Measurements from ENCODE around the gene LHPP. TPM values are rescaled to one million over a fixed set of nuclear protein-coding genes. Genes with fewer than 3 reads are reported as not detected.

The LHPP gene
- total RNA-seq, 1 experiment from 2014 or later = 24.7 TPM

- H3K9me2 ChIP-seq (ENCODE audit: insufficient read depth) = no peaks in the 10 kb centered on the region
- intact Hi-C loops (cut with micrococcal nuclease; ENCODE audit: unreplicated experiment) = loop anchor here (5.0 kb wide), 1 partner anchor 113 kb away; the partner anchor contains the start of gene FAM53B
- H3K4me2 ChIP-seq = no peak overlapping the region
- ChIA-PET POLR2A (ENCODE audit: unreplicated experiment) (no interaction called here), CTCF (no interaction called here)
- H3K27me3 ChIP-seq (ENCODE audit: insufficient read depth, low read depth) = no peaks in the 10 kb centered on the region
- no peak overlapping the region for H3K4me3 ChIP-seq
- no peaks in the 10 kb centered on the region for H3K36me3 ChIP-seq (ENCODE audit: low read depth)
- peaks cover 13% of the 10 kb centered on the region; the same call in 1 of the 2 replicates for H3F3A ChIP-seq (ENCODE audit: insufficient read depth, low read depth)
- no TSS peak for BruUV-seq (replicated peaks)
- H3K9me3 ChIP-seq (ENCODE audit: insufficient read depth, low read depth) = no peaks in the 10 kb centered on the region
- no peak overlapping the region for H2AFZ ChIP-seq
- H3K27ac ChIP-seq = no peak overlapping the region
- no peak for DNase-seq
- peaks cover 29% of the 10 kb centered on the region for H3K4me1 ChIP-seq (replicated peaks; ENCODE audit: insufficient read depth)
- H3K79me2 ChIP-seq (ENCODE audit: low read depth) = no peaks in the 10 kb centered on the region
- no peak for TF ChIP-seq CTCF (conservative IDR thresholded peaks at IDR 0.05)
- TF ChIP-seq EZH2 (IDR thresholded peaks at IDR 0.05; ENCODE audit: low read depth) = no peak
- H4K20me1 ChIP-seq (ENCODE audit: insufficient read depth) = no peaks in the 10 kb centered on the region; the same call in 1 of the 2 replicates
These were observed 167.8 kb downstream of the LHPP start for GRCh38 chr10:124629415-124629814.

GRCh38 chr10:124629842-124630241, 168.2 kb downstream of the LHPP start:
- Histone ChIP-seq H3K27ac (no peak overlapping the region), H2AFZ (no peak overlapping the region), H3K36me3 (ENCODE audit: low read depth) (no peaks in the 10 kb centered on the region), H3K9me2 (ENCODE audit: insufficient read depth) (no peaks in the 10 kb centered on the region), H3F3A (ENCODE audit: insufficient read depth, low read depth) (peaks cover 13% of the 10 kb centered on the region; the same call in 1 of the 2 replicates), H3K4me2 (no peak overlapping the region), H3K4me1 (replicated peaks; ENCODE audit: insufficient read depth) (peaks cover 29% of the 10 kb centered on the region), H3K27me3 (ENCODE audit: insufficient read depth, low read depth) (no peaks in the 10 kb centered on the region), H3K9me3 (ENCODE audit: insufficient read depth, low read depth) (no peaks in the 10 kb centered on the region), H3K79me2 (ENCODE audit: low read depth) (no peaks in the 10 kb centered on the region), H4K20me1 (ENCODE audit: insufficient read depth) (no peaks in the 10 kb centered on the region; the same call in 1 of the 2 replicates), H3K4me3 (no peak overlapping the region)
- ChIA-PET POLR2A (ENCODE audit: unreplicated experiment) (no interaction called here), CTCF (interaction anchor here (0.6 kb wide), 1 partner anchor 96 kb away, joined by 3 read pairs; no protein-coding TSS in a partner anchor)
- TF ChIP-seq CTCF (conservative IDR thresholded peaks at IDR 0.05) (no peak), EZH2 (IDR thresholded peaks at IDR 0.05; ENCODE audit: low read depth) (no peak)
- DNase-seq = no peak
- BruUV-seq (replicated peaks) = no TSS peak
- intact Hi-C loops (cut with micrococcal nuclease; ENCODE audit: unreplicated experiment) = loop anchor here (5.0 kb wide), 1 partner anchor 112 kb away; the partner anchor contains the start of gene FAM53B

DNA sequence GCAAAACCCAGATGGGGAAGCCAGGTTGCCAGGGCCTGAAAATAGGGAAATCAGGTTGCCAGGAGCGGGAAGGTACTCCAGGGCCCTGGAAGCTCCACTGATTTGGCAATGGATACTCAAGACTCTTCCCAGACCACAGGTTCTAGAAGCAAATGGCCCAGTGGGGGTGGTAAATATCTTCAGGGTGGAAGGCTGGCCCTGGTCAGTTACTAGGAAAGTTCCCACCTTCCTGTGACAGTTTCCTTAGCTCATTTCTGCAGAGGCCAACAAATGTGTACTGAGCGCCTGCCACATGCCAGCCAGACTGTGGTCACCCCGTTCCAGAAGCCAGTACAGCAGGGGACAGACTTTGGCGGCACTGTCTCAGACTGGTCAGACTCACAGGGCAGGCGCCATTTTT, 168.9 kb downstream of the LHPP start:
- ChIA-PET CTCF (no interaction called here), POLR2A (ENCODE audit: unreplicated experiment) (no interaction called here)
- BruUV-seq (replicated peaks) = no TSS peak
- H3K27me3 ChIP-seq (ENCODE audit: insufficient read depth, low read depth) = no peaks in the 10 kb centered on the region
- DNase-seq = no peak
- peaks cover 27% of the 10 kb centered on the region for H3K4me1 ChIP-seq (replicated peaks; ENCODE audit: insufficient read depth)
- H3K9me2 ChIP-seq (ENCODE audit: insufficient read depth) = no peaks in the 10 kb centered on the region
- intact Hi-C loops (cut with micrococcal nuclease; ENCODE audit: unreplicated experiment) = no loop called here
- H2AFZ ChIP-seq = no peak overlapping the region
- H3K79me2 ChIP-seq (ENCODE audit: low read depth) = no peaks in the 10 kb centered on the region
- H3F3A ChIP-seq (ENCODE audit: insufficient read depth, low read depth) = peaks cover 13% of the 10 kb centered on the region; the same call in 1 of the 2 replicates
- no peaks in the 10 kb centered on the region for H3K9me3 ChIP-seq (ENCODE audit: insufficient read depth, low read depth)
- no peak overlapping the region for H3K27ac ChIP-seq
- no peak overlapping the region for H3K4me3 ChIP-seq
- no peaks in the 10 kb centered on the region for H3K36me3 ChIP-seq (ENCODE audit: low read depth)
- TF ChIP-seq CTCF (conservative IDR thresholded peaks at IDR 0.05) (no peak), EZH2 (IDR thresholded peaks at IDR 0.05; ENCODE audit: low read depth) (no peak)
- no peak overlapping the region for H3K4me2 ChIP-seq
- no peaks in the 10 kb centered on the region; the same call in 1 of the 2 replicates for H4K20me1 ChIP-seq (ENCODE audit: insufficient read depth)
